Measurements from ENCODE around the gene VAMP7. TPM values are rescaled to one million over a fixed set of nuclear protein-coding genes. Genes with fewer than 3 reads are reported as not detected.
"Not testable (repeated sequence)": the region's sequence is repeated elsewhere in the genome, so short reads cannot be mapped to it uniquely, and the experiment has no call there.

The VAMP7 gene
- total RNA-seq, 2 experiments from 2014 or later, result 29.4 to 32.0 TPM

- ChIA-PET CTCF (no interaction called here), POLR2A (no interaction called here)
Observed at GRCh38 chrX:155900765-155901164, 19.6 kb downstream of the VAMP7 start.

- CTCF ChIA-PET, POLR2A ChIA-PET: not testable (repeated sequence)
Observed at GRCh38 chrX:155907661-155908060, 26.5 kb downstream of the VAMP7 start.

GRCh38 chrX:155923200-155923599, 42.1 kb downstream of the VAMP7 start:
- CTCF ChIA-PET, result no interaction called here

GRCh38 chrX:155930852-155931618, 49.9 kb downstream of the VAMP7 start:
- CTCF ChIA-PET, result not testable (repeated sequence)

More at GRCh38 chrX:155923200-155923599, 42.1 kb downstream of the VAMP7 start:
- POLR2A ChIA-PET, result no interaction called here

GRCh38 chrX:155938132-155938531, 57.0 kb downstream of the VAMP7 start:
- CTCF ChIA-PET, result no interaction called here
- POLR2A ChIA-PET, result no interaction called here

More at GRCh38 chrX:155930852-155931618, 49.9 kb downstream of the VAMP7 start:
- POLR2A ChIA-PET, result not testable (repeated sequence)

- CTCF ChIA-PET, result no interaction called here
- POLR2A ChIA-PET, result no interaction called here
Observed at GRCh38 chrX:155949098-155949497, 68.0 kb downstream of the VAMP7 start.

- POLR2A ChIA-PET, result no interaction called here
- CTCF ChIA-PET, result no interaction called here
Observed at GRCh38 chrX:155951237-155951789, 70.2 kb downstream of the VAMP7 start.

- ChIA-PET POLR2A (no interaction called here), CTCF (no interaction called here)
Observed at GRCh38 chrX:155953055-155953454, 71.9 kb downstream of the VAMP7 start.

GRCh38 chrX:155954793-155955192, 73.6 kb downstream of the VAMP7 start:
- ChIA-PET POLR2A (no interaction called here), CTCF (no interaction called here)

GRCh38 chrX:155956099-155956498, 75.0 kb downstream of the VAMP7 start:
- CTCF ChIA-PET, result no interaction called here
- POLR2A ChIA-PET, result no interaction called here

GRCh38 chrX:155956649-155957048, 75.5 kb downstream of the VAMP7 start:
- ChIA-PET CTCF (no interaction called here), POLR2A (no interaction called here)

- ChIA-PET CTCF (no interaction called here), POLR2A (no interaction called here)
Observed at GRCh38 chrX:155957843-155958242, 76.7 kb downstream of the VAMP7 start.

GRCh38 chrX:155959018-155959587, 78.0 kb downstream of the VAMP7 start:
- ChIA-PET POLR2A (no interaction called here), CTCF (no interaction called here)

GRCh38 chrX:155962906-155963305, 81.8 kb downstream of the VAMP7 start:
- ChIA-PET POLR2A (no interaction called here), CTCF (no interaction called here)

GRCh38 chrX:155966876-155967275, 85.7 kb downstream of the VAMP7 start:
- POLR2A ChIA-PET, result no interaction called here
- CTCF ChIA-PET, result no interaction called here

GRCh38 chrX:155967653-155968325, 86.6 kb downstream of the VAMP7 start:
- CTCF ChIA-PET, result no interaction called here
- POLR2A ChIA-PET, result no interaction called here

GRCh38 chrX:155968326-155968661, 87.1 kb downstream of the VAMP7 start:
- ChIA-PET CTCF (no interaction called here), POLR2A (no interaction called here)

- POLR2A ChIA-PET, result no interaction called here
- CTCF ChIA-PET, result no interaction called here
Observed at GRCh38 chrX:155968791-155969190, 87.6 kb downstream of the VAMP7 start.

- CTCF ChIA-PET, POLR2A ChIA-PET: not testable (repeated sequence)
Observed at GRCh38 chrX:155971658-155972057, 90.5 kb downstream of the VAMP7 start.

GRCh38 chrX:155972241-155972640, 91.1 kb downstream of the VAMP7 start:
- POLR2A ChIA-PET, CTCF ChIA-PET: not testable (repeated sequence)

- ChIA-PET POLR2A (no interaction called here), CTCF (no interaction called here)
Observed at GRCh38 chrX:155983326-155983725, 102.2 kb downstream of the VAMP7 start.
